H1 (cell line): ENCODE measurements around the gene ASXL2. TPM values are rescaled to one million over a fixed set of nuclear protein-coding genes. Genes with fewer than 3 reads are reported as not detected.

ENCODE experiments used
- CTCF ChIA-PET: fragments of 300-600 bp; sonication (Branson Sonifier 250); formaldehyde crosslinking; loops from one replicate; lab custom pipeline; 2021; ENCODE audit not compliant: partially characterized antibody; lab: Charles Lee
- POLR2A ChIA-PET: fragments of 300-600 bp; sonication (Branson Sonifier 250); formaldehyde crosslinking; loops from one replicate; lab custom pipeline; 2021; ENCODE audit warnings: inconsistent platforms; ENCODE audit not compliant: partially characterized antibody; lab: Charles Lee
- DNase-seq, 2 experiments: peaks; one replicate each; pipeline versions ENCODE4 v3.0.0 to v3.0.0-alpha.2; 2010 to 2022; ENCODE audit warnings: low spot score in 2 of 2, low read depth in 1 of 2, mixed read lengths in 1 of 2
- FAIRE-seq: peaks from 2 replicates; lab custom pipeline; 2011; peaks lifted over from hg19 to GRCh38; lab: Jason Lieb, UNC
- H2AFZ ChIP-seq: 2 replicates; pipeline ENCODE4 v1.8.1; 2012; ENCODE audit warnings: low read length, inconsistent platforms
- H2AK5ac ChIP-seq: 2 replicates; pipeline ENCODE4 v1.6.1; 2013; ENCODE audit warnings: low read depth, low read length
- H2BK120ac ChIP-seq: replicated peaks from 2 replicates; pipeline ENCODE3; 2013; ENCODE audit warnings: low read depth, low read length, inconsistent platforms
- H2BK12ac ChIP-seq: 2 replicates; pipeline ENCODE4 v1.6.1; 2013; ENCODE audit warnings: low read depth, low read length
- H2BK15ac ChIP-seq: 2 replicates; pipeline ENCODE4 v1.6.1; 2013; ENCODE audit warnings: low read length
- H2BK20ac ChIP-seq: 2 replicates; pipeline ENCODE4 v1.6.1; 2013; ENCODE audit warnings: low read length
- H2BK5ac ChIP-seq: 2 replicates; pipeline ENCODE4 v1.6.1; 2013; ENCODE audit warnings: low read depth, low read length
- H3K14ac ChIP-seq: 2 replicates; pipeline ENCODE4 v1.6.1; 2013; ENCODE audit warnings: inconsistent platforms; ENCODE audit not compliant: insufficient read length
- H3K18ac ChIP-seq: 2 replicates; pipeline ENCODE4 v1.6.1; 2013; ENCODE audit warnings: low read length; ENCODE audit errors: extremely low read depth
- H3K23ac ChIP-seq: 2 replicates; pipeline ENCODE4 v1.6.1; 2013; ENCODE audit warnings: inconsistent platforms; ENCODE audit not compliant: insufficient read length
- H3K23me2 ChIP-seq: 2 replicates; pipeline ENCODE4 v1.6.1; 2013; ENCODE audit warnings: low read depth, low read length
- H3K27ac ChIP-seq: 2 replicates; pipeline ENCODE4 v1.6.1; 2011; ENCODE audit warnings: low read depth, low read length, inconsistent platforms
- H3K27me3 ChIP-seq, 4 experiments: replicated peaks in 1 of 4; 1 replicate in 1 of 4; 2 replicates in 3 of 4; pipeline versions ENCODE4 v1.6.1 to v1.8.1; 2011 to 2013; ENCODE audit warnings: low read length in 3 of 4, mild to moderate bottlenecking in 3 of 4, inconsistent platforms in 2 of 4, mixed read lengths in 2 of 4, moderate library complexity in 1 of 4; ENCODE audit not compliant: control insufficient read depth in 3 of 4, insufficient read depth in 3 of 4; ENCODE audit errors: extremely low read depth in 1 of 4
- H3K36me3 ChIP-seq, 4 experiments: 2 replicates each; pipeline versions ENCODE4 v1.6.1 to v1.8.1; 2011 to 2013; ENCODE audit warnings: mild to moderate bottlenecking in 4 of 4, low read length in 3 of 4, moderate library complexity in 2 of 4, control low read depth in 1 of 4, inconsistent platforms in 1 of 4; ENCODE audit not compliant: insufficient read depth in 4 of 4, control insufficient read depth in 2 of 4
- H3K4ac ChIP-seq: replicated peaks from 2 replicates; pipeline ENCODE3; 2013; ENCODE audit warnings: low read length, low read depth, mixed read lengths, inconsistent platforms; ENCODE audit not compliant: insufficient read length
- H3K4me1 ChIP-seq, 4 experiments: replicated peaks in 1 of 4; 1 replicate in 1 of 4; 2 replicates in 3 of 4; pipeline versions ENCODE4 v1.6.1 to v1.8.1; 2011 to 2013; ENCODE audit warnings: low read length in 3 of 4, inconsistent platforms in 2 of 4, mixed read lengths in 1 of 4; ENCODE audit not compliant: insufficient read depth in 4 of 4, control insufficient read depth in 3 of 4
- H3K4me2 ChIP-seq, 2 experiments: 2 replicates each; pipeline versions ENCODE4 v1.6.1 to v1.8.1; 2011 to 2013; ENCODE audit warnings: low read depth in 2 of 2, low read length in 2 of 2, control low read depth in 1 of 2, inconsistent platforms in 1 of 2, mild to moderate bottlenecking in 1 of 2; ENCODE audit not compliant: insufficient read depth in 1 of 2
- H3K4me3 ChIP-seq, 4 experiments: fragments of 200-600, 300-600 bp in 1 of 4; sonication (generic), shearing (Covaris generic), sonication (Bioruptor Twin) in 1 of 4; 2 replicates each; pipeline versions ENCODE4 v1.5.1 to v1.8.1; 2011 to 2016; ENCODE audit warnings: low read length in 4 of 4, low read depth in 3 of 4, control low read depth in 2 of 4, inconsistent platforms in 2 of 4, mild to moderate bottlenecking in 2 of 4, mixed read lengths in 1 of 4, moderate library complexity in 1 of 4; ENCODE audit not compliant: insufficient read depth in 2 of 4; ENCODE audit errors: extremely low read depth in 1 of 4
- H3K56ac ChIP-seq: replicated peaks from 2 replicates; pipeline ENCODE3; 2013; ENCODE audit warnings: low read depth, mild to moderate bottlenecking, mixed read lengths, low read length, inconsistent platforms; ENCODE audit not compliant: insufficient read length
- H3K79me1 ChIP-seq: 2 replicates; pipeline ENCODE4 v1.6.1; 2013; ENCODE audit warnings: low read depth, low read length, control low read depth
- H3K79me2 ChIP-seq, 2 experiments: 2 replicates each; pipeline versions ENCODE4 v1.6.1 to v1.8.1; 2012 to 2013; ENCODE audit warnings: low read length in 2 of 2, mild to moderate bottlenecking in 2 of 2, inconsistent platforms in 1 of 2; ENCODE audit not compliant: insufficient read depth in 2 of 2, control insufficient read depth in 1 of 2
- H3K9ac ChIP-seq, 4 experiments: replicated peaks in 1 of 4; 1 replicate in 1 of 4; 2 replicates in 3 of 4; pipeline versions ENCODE4 v1.6.1 to v1.8.1; 2011 to 2013; ENCODE audit warnings: low read depth in 3 of 4, low read length in 3 of 4, control low read depth in 2 of 4, mild to moderate bottlenecking in 2 of 4, moderate library complexity in 2 of 4, inconsistent platforms in 1 of 4; ENCODE audit errors: extremely low read depth in 1 of 4
- H3K9me3 ChIP-seq, 2 experiments: 2 replicates each; pipeline versions ENCODE4 v1.6.1 to v1.8.1; 2012 to 2013; ENCODE audit warnings: mild to moderate bottlenecking in 2 of 2, moderate library complexity in 2 of 2, control low read depth in 1 of 2, inconsistent platforms in 1 of 2, low read depth in 1 of 2, low read length in 1 of 2, mixed read lengths in 1 of 2; ENCODE audit not compliant: insufficient read depth in 2 of 2
- H4K20me1 ChIP-seq, 2 experiments: replicated peaks in 1 of 2; 2 replicates each; pipeline versions ENCODE3 to v1.8.1; 2011 to 2013; ENCODE audit warnings: inconsistent platforms in 2 of 2, low read length in 2 of 2, mild to moderate bottlenecking in 1 of 2; ENCODE audit not compliant: insufficient read depth in 2 of 2, control insufficient read depth in 1 of 2
- H4K5ac ChIP-seq: 2 replicates; pipeline ENCODE4 v1.6.1; 2013; ENCODE audit warnings: low read length, low read depth, mixed read lengths, inconsistent platforms; ENCODE audit not compliant: insufficient read length
- H4K8ac ChIP-seq: 2 replicates; pipeline ENCODE4 v1.8.0; 2013; ENCODE audit warnings: mild to moderate bottlenecking, moderate library complexity, low read length, inconsistent platforms; ENCODE audit not compliant: insufficient read depth; ENCODE audit errors: extremely low read depth
- H4K91ac ChIP-seq: replicated peaks from 2 replicates; pipeline ENCODE3; 2013; ENCODE audit warnings: low read length, mixed read lengths, inconsistent platforms; ENCODE audit not compliant: insufficient read length
- ASH2L ChIP-seq: fragments of 200-600, 300-600 bp; sonication (generic); IDR thresholded peaks from one replicate; pipeline ENCODE4 v1.7.1; 2017; ENCODE audit warnings: low read length
- EP300 ChIP-seq, 2 experiments: IDR thresholded peaks; 1 replicate in 1 of 2; 2 replicates in 1 of 2; pipeline ENCODE4 v1.6.1; 2011 to 2012; ENCODE audit warnings: low read depth in 2 of 2, low read length in 2 of 2, mild to moderate bottlenecking in 2 of 2, borderline replicate concordance in 1 of 2, inconsistent platforms in 1 of 2, moderate library complexity in 1 of 2
- MAX ChIP-seq: IDR thresholded peaks from 2 replicates; pipeline ENCODE4 v1.6.1; 2012; ENCODE audit warnings: inconsistent platforms
- RBBP5 ChIP-seq: IDR thresholded peaks from 2 replicates; pipeline ENCODE4 v1.7.1; 2012; ENCODE audit warnings: low read depth, mild to moderate bottlenecking, inconsistent platforms, low read length, moderate library complexity, borderline replicate concordance
- SIN3A ChIP-seq, 2 experiments: IDR thresholded peaks in 1 of 2; conservative IDR thresholded peaks in 1 of 2; 2 replicates each; pipeline ENCODE4 v1.6.1; 2011 to 2012; ENCODE audit warnings: low read length in 2 of 2, improper control_type of control experiment in 1 of 2, low read depth in 1 of 2, mild to moderate bottlenecking in 1 of 2
- WGBS, 2 experiments: shearing (Covaris generic) in 1 of 2; methylation state at CpG; one replicate each; pipeline versions ENCODE4 v1.1.6 to v1.1.7; 2013 to 2015; ENCODE audit warnings: low lambda C conversion rate in 2 of 2, mixed read lengths in 2 of 2, inconsistent platforms in 1 of 2, low coverage in 1 of 2, missing lambda C conversion rate in 1 of 2; ENCODE audit not compliant: insufficient replicate concordance in 2 of 2, insufficient coverage in 1 of 2, insufficient read length in 1 of 2; ENCODE audit errors: extremely low coverage in 1 of 2, missing lambda C conversion rate in 1 of 2; 5-methylcytosine and 5-hydroxymethylcytosine counted together
- polyA plus RNA-seq, 7 experiments: library from polyadenylated mRNA; depleted of rRNA in 3 of 7; stranded (reverse) in 5 of 7; unstranded in 2 of 7; fragments of >200 nt in 5 of 7; fragments of 200-250 nt in 2 of 7; gene quantifications; 1 replicate in 5 of 7; 2 replicates in 1 of 7; 4 replicates in 1 of 7; pipeline versions ENCODE4 v1.2.1 to v1.2.3, GENCODE V29; 2011 to 2013; ENCODE audit warnings: missing spikeins in 2 of 7, mixed read lengths in 2 of 7
- total RNA-seq: library from RNA; stranded (reverse); fragmentation: NEBNext Ultra II Directional; extraction: Animal tissue kit (Norgen Biotek cat#: 25700); gene quantifications from 2 replicates; pipeline ENCODE4 v1.2.1, GENCODE V29; 2021

Gene ASXL2
- total and polyA plus RNA-seq, 2 of the 8 experiments (the other 6 are each of a cell fraction or from before 2014, with no cell fraction given), result 7.2 to 41.3 TPM

DNA sequence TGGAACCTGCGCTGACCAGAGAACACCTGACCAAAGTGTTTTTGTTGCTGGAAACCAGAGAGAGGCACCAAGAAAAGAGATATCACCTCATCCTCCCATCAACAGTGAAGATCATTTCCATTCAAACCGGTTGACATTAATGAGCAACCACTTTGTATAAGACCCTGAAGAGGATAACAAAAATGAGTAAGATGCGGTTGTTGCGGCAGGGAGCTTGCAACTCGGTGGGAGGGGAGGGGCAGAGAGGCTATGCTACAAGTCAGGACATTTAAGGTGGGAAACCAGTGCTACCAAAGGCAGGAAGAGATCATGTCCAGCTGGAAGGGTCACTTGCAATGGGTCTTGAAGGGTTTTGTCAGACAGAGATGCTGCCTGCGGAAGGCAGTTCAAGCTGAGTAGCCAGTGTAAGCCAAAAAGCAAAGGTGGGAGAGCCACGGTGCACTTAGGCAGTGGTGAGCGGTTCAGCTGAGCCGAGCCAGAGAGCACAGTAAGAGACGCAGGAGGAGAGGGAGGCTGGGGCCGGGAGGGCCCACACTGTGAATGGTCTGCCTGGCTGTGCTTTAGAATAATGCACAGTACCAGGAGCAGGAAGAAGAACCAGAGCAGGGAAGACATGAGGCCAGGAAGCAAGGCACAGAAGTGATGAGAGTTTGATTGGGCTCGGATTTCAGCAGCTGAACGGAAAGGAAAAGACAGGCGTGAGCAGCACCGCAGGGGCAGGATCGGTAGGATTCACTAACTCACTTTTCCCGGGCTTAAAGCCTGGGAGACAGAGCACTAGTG is 180.5 kb downstream of the ASXL2 start:
- Histone ChIP-seq H3K56ac (no peak overlapping the region), H4K20me1 (no peaks in the 10 kb centered on the region), H2AFZ (peak overlapping the region; percentile 100), H2BK15ac (peak overlapping the region; percentile 14; the same call in 1 of the 2 replicates), H3K23me2 (no peaks in the 10 kb centered on the region; the same call in 1 of the 2 replicates), H3K4me1 (peaks cover 0 to 12% (median 6%) of the 10 kb centered on the region in 4 experiments; a peak in 6 of 7 replicates), H2BK120ac (no peak overlapping the region), H3K79me2 (no peaks in the 10 kb centered on the region), H4K8ac (peak overlapping the region; percentile 83; the same call in 1 of the 2 replicates), H4K5ac (no peak overlapping the region), H2AK5ac (no peak overlapping the region), H3K4me3 (peak overlapping the region in 3 of 4 experiments; percentile 5 to 25 (median 7); a peak in 5 of 8 replicates), H3K79me1 (no peaks in the 10 kb centered on the region), H3K27me3 (peaks cover 0 to 8% (median under 1%) of the 10 kb centered on the region in 4 experiments; a peak in 2 of 7 replicates), H3K36me3 (no peaks in the 10 kb centered on the region), H2BK20ac (peak overlapping the region; percentile 5; the same call in 1 of the 2 replicates), H3K4ac (no peak overlapping the region), H3K14ac (no peak overlapping the region), H3K18ac (peak overlapping the region; percentile 3; the same call in 1 of the 2 replicates), H2BK5ac (no peak overlapping the region), H3K23ac (no peak overlapping the region), H3K9ac (0 out of 7 replicates have a peak overlapping the region, but pooled peaks of 1 of the 4 experiments have one; percentile 4), H3K9me3 (no peaks in the 10 kb centered on the region), H3K4me2 (peak overlapping the region; percentile 57 to 82), H3K27ac (no peak overlapping the region), H2BK12ac (peak overlapping the region; percentile 91; the same call in 1 of the 2 replicates), H4K91ac (no peak overlapping the region)
- WGBS, 2 experiments, result 42% methylated on average over 17 of the region's 17 CpGs; no CpG with 5 or more reads in 1 of the 2 experiments
- DNase-seq (peak in 1 of 2 experiments; percentile 63), FAIRE-seq (no peak)
- TF ChIP-seq MAX, result no peak
- TF ChIP-seq ASH2L, result peak; percentile 63
- TF ChIP-seq SIN3A (conservative IDR thresholded peaks at IDR 0.05 in 1 of 2, IDR thresholded peaks at IDR 0.05 in 1 of 2; ENCODE audit: low read depth in 1 of 2, low read length in 2 of 2), result no peak
- TF ChIP-seq RBBP5, result 0 out of 2 replicates have a peak, but pooled peaks have one; percentile 39
- no peak for TF ChIP-seq EP300 (IDR thresholded peaks at IDR 0.05; ENCODE audit: borderline replicate concordance in 1 of 2, low read depth in 2 of 2, low read length in 2 of 2)
- POLR2A ChIA-PET, result interaction anchor here (1.2 to 1.3 kb wide), 2 partner anchors 9 to 24 kb away, joined by 3 to 4 read pairs; no protein-coding TSS in a partner anchor
- CTCF ChIA-PET, result interaction anchor here (0.5 to 6.8 kb wide), 7 partner anchors 9 to 167 kb away, joined by 3 to 110 read pairs (median 48); no protein-coding TSS in a partner anchor
